ENCODE results near the gene ADAM33.

Gene ADAM33

DNA sequence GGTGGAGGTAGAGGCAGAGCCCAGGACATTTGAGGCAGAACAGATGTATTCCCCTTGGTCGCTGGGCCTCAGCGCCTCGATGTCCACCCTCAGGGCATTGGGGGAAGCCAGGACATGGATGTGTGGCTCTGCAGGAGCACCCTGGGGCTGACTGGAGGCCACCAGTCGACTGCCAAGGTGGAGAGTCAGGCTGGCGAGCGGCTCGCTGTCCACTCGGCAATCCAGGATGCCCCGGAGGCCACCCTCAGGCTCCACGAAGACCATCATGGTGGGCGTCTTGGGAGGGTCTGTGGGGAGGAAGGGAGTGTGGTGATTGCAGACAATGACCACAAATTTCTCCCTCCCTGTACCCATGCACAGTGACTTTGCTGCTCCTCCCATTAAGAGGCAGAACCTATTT is 8.2 kb upstream of the ADAM33 start:
- TF ChIP-seq, protein P1, sequence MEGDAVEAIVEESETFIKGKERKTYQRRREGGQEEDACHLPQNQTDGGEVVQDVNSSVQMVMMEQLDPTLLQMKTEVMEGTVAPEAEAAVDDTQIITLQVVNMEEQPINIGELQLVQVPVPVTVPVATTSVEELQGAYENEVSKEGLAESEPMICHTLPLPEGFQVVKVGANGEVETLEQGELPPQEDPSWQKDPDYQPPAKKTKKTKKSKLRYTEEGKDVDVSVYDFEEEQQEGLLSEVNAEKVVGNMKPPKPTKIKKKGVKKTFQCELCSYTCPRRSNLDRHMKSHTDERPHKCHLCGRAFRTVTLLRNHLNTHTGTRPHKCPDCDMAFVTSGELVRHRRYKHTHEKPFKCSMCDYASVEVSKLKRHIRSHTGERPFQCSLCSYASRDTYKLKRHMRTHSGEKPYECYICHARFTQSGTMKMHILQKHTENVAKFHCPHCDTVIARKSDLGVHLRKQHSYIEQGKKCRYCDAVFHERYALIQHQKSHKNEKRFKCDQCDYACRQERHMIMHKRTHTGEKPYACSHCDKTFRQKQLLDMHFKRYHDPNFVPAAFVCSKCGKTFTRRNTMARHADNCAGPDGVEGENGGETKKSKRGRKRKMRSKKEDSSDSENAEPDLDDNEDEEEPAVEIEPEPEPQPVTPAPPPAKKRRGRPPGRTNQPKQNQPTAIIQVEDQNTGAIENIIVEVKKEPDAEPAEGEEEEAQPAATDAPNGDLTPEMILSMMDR (IDR thresholded peaks at IDR 0.05; ENCODE audit: insufficient read depth, low read length, poor library complexity, severe bottlenecking), result no peak

DNA sequence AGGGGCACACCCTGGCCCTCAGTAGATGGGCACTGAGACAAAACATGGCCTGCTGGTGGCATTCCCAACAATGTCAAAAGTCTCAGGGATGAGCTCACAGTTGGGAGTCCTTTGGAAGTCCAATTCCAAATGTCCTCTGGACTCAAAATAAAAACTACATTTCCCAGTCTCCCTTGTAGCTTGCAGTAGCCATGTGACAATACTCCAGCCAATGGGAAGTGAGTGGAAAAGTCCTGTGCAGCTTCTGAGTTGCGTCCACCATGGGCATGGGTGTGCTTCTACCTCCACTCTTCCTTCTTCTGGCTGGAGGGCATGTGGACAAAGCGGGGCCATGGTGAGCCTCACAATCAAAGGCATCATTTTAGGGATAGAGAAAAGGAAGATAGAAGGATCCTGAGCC is 5.8 kb upstream of the ADAM33 start:
- DNase-seq (ENCODE audit: extremely low read depth, insufficient read length), result no peak
- Histone ChIP-seq H3K4me3 (replicated peaks; ENCODE audit: low read depth, low read length) (no peak overlapping the region), H3K36me3 (ENCODE audit: control insufficient read depth, insufficient read depth, low read length) (no peaks in the 10 kb centered on the region), H3K27me3 (replicated peaks; ENCODE audit: control insufficient read depth, insufficient read depth, low read length) (no peaks in the 10 kb centered on the region)
- TF ChIP-seq, protein P1 (IDR thresholded peaks at IDR 0.05; ENCODE audit: insufficient read depth, low read length, poor library complexity, severe bottlenecking), result no peak

More for the DNA sequence above, 8.2 kb upstream of the ADAM33 start:
- H3K27me3 ChIP-seq (replicated peaks; ENCODE audit: control insufficient read depth, insufficient read depth, low read length), result no peaks in the 10 kb centered on the region
- no peak overlapping the region for H3K4me3 ChIP-seq (replicated peaks; ENCODE audit: low read depth, low read length)
- no peaks in the 10 kb centered on the region for H3K36me3 ChIP-seq (ENCODE audit: control insufficient read depth, insufficient read depth, low read length)
- DNase-seq (ENCODE audit: extremely low read depth, insufficient read length), result no peak

DNA sequence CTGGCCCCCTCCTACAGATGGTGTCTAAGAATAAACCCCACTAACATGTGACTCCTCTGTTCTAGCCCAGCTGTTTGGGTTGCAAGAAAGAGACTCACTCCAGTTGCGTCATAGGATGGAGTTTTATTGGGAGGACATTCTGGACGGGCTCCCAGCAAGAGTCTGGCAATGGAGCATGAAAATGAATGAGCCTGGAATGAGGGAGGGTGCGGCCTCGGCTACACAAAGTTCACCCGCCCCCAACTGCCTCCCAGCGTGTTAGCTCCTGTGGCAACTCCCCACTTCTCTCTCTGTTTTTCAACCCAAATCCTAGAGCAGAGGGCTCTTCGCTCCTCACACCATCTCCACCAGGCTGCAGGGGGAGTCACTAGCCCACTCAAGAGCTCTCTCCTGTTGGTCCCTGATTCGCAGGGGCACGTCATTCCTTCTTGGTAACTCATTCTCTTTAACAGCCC is 5.1 kb upstream of the ADAM33 start:
- Histone ChIP-seq H3K36me3 (ENCODE audit: control insufficient read depth, insufficient read depth, low read length) (no peaks in the 10 kb centered on the region), H3K27me3 (replicated peaks; ENCODE audit: control insufficient read depth, insufficient read depth, low read length) (no peaks in the 10 kb centered on the region), H3K4me3 (replicated peaks; ENCODE audit: low read depth, low read length) (no peak overlapping the region)
- no peak for DNase-seq (ENCODE audit: extremely low read depth, insufficient read length)
- TF ChIP-seq, protein P1 (IDR thresholded peaks at IDR 0.05; ENCODE audit: insufficient read depth, low read length, poor library complexity, severe bottlenecking), result no peak

DNA sequence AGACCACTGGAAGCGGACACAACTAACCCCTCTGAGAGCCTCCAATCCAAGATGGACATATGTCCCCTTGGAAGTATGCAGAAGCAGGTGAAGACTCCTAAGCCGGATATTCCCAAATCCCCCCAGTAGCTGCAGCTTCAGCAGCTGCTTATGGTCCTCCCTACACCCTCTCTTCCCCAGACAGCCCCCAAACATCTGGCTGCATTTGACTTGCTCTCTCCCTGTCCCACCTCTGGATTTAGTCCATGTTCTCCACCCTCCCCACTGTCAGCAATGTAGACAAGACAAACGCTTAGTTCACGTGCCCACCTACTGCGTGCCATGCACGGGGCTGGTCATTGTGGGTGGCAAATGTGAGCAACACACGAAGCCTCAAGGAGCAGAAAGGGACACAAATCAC is 4.6 kb upstream of the ADAM33 start:
- no peak for DNase-seq (ENCODE audit: extremely low read depth, insufficient read length)
- TF ChIP-seq, protein P1 (IDR thresholded peaks at IDR 0.05; ENCODE audit: insufficient read depth, low read length, poor library complexity, severe bottlenecking), result no peak
- H3K4me3 ChIP-seq (replicated peaks; ENCODE audit: low read depth, low read length), result no peak overlapping the region
- H3K27me3 ChIP-seq (replicated peaks; ENCODE audit: control insufficient read depth, insufficient read depth, low read length), result no peaks in the 10 kb centered on the region
- no peaks in the 10 kb centered on the region for H3K36me3 ChIP-seq (ENCODE audit: control insufficient read depth, insufficient read depth, low read length)

DNA sequence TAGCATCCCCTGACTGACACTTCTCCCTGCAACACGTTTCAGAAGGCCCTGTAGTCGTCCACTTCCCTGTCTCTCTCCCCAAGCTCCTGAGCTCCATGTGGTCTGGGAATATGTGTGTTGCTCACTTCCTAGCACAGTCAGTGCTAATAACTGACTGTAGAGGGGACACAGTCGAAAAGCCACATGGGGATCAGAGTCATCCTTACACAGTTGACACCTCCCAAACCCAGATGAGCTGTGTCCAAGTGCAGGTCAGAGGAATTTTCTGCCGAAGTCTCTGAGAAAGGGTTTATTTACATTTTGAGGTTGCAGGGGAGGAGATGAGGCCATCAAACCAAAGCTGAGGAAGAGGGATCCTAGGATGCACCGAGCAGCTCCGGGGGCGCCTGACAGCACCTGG is 3.5 kb upstream of the ADAM33 start:
- TF ChIP-seq, protein P1 (IDR thresholded peaks at IDR 0.05; ENCODE audit: insufficient read depth, low read length, poor library complexity, severe bottlenecking), result no peak

DNA sequence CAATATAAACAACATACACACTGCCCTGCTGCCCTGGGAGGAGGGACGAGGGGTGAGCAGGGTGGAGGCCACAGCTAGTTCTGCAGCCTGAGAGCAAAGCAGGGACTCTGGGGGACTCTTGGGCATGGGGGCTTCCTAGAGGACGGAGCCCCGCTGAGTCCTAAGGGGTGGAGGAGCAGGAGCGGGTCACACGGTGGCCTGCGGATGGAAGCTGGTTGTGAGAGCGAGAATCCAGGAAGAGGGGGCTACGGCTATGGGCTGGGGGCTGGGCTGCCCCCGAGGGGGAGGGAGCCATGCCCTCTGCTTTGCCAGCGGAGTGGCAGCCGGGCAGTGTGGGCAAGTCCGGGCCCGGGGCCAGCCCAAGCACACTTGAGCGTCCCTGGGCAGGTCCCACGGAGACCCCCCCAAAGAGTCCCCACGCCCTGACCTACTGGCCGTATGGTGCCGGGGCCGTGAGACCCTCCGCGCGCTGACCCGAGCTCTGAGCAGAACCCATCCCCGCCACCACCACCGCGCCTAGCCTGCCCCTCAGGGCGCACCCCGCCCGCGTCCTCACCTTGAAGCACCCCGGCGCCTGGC is 369 bp downstream of the ADAM33 start:
- Histone ChIP-seq H3K27me3 (replicated peaks; ENCODE audit: control insufficient read depth, insufficient read depth, low read length) (no peaks in the 10 kb centered on the region; the same call in 1 of the 2 replicates), H3K36me3 (ENCODE audit: control insufficient read depth, insufficient read depth, low read length) (no peaks in the 10 kb centered on the region), H3K4me3 (replicated peaks; ENCODE audit: low read depth, low read length) (no peak overlapping the region)
- TF ChIP-seq, protein P1 (IDR thresholded peaks at IDR 0.05; ENCODE audit: insufficient read depth, low read length, poor library complexity, severe bottlenecking), result no peak
- DNase-seq (ENCODE audit: extremely low read depth, insufficient read length), result no peak

More for the DNA sequence above, 3.5 kb upstream of the ADAM33 start:
- no peaks in the 10 kb centered on the region; the same call in 1 of the 2 replicates for H3K27me3 ChIP-seq (replicated peaks; ENCODE audit: control insufficient read depth, insufficient read depth, low read length)
- DNase-seq (ENCODE audit: extremely low read depth, insufficient read length), result no peak
- H3K36me3 ChIP-seq (ENCODE audit: control insufficient read depth, insufficient read depth, low read length), result no peaks in the 10 kb centered on the region
- H3K4me3 ChIP-seq (replicated peaks; ENCODE audit: low read depth, low read length), result no peak overlapping the region
